Esophagus squamous epithelium (tissue), 4 donors: ENCODE data around the gene SLC9A7.

Source experiments
- POLR2A ChIP-seq, 4 donors: fragments of 450-650 bp; IDR thresholded peaks; one replicate each; pipeline ENCODE4 v1.6.1; 2017; ENCODE audit warnings: antibody characterized with exemption in 4 of 4, mild to moderate bottlenecking in 4 of 4, moderate library complexity in 3 of 4
- TF ChIP-seq, protein P1 (sequence below), 6 experiments: fragments of 450-650 bp in 4 of 6; fragments of 200-600 bp in 2 of 6; sonication (generic) in 2 of 6; IDR thresholded peaks; one replicate each; pipeline ENCODE4 v1.5.1; 2016 to 2019; ENCODE audit warnings: antibody characterized with exemption in 6 of 6, mild to moderate bottlenecking in 4 of 6, moderate library complexity in 4 of 6

DNA sequence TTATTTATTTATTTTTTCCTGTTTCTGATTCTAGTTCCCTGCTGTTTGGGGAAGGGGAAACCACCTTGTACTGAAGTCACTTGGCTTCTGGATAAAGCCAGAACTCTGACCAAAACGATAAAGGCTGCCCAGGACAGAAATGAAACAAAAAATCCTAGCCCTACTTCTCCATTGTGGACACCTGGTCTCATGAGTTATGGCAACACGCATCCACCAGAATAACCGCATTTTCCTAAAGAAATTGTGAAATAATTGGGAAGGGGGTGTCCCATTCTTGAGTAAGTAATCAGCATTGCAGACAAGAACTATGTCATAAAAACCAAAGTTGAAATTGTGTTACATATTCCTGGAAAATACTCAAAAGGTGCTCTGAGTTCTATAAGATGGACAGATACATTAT is 42.1 kb downstream of the SLC9A7 start:
- TF ChIP-seq POLR2A (IDR thresholded peaks at IDR 0.05), result no peak
- TF ChIP-seq, protein P1, sequence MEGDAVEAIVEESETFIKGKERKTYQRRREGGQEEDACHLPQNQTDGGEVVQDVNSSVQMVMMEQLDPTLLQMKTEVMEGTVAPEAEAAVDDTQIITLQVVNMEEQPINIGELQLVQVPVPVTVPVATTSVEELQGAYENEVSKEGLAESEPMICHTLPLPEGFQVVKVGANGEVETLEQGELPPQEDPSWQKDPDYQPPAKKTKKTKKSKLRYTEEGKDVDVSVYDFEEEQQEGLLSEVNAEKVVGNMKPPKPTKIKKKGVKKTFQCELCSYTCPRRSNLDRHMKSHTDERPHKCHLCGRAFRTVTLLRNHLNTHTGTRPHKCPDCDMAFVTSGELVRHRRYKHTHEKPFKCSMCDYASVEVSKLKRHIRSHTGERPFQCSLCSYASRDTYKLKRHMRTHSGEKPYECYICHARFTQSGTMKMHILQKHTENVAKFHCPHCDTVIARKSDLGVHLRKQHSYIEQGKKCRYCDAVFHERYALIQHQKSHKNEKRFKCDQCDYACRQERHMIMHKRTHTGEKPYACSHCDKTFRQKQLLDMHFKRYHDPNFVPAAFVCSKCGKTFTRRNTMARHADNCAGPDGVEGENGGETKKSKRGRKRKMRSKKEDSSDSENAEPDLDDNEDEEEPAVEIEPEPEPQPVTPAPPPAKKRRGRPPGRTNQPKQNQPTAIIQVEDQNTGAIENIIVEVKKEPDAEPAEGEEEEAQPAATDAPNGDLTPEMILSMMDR (IDR thresholded peaks at IDR 0.05), result no peak
